ENCODE measurements around the gene KIAA0825.

Gene KIAA0825

GRCh38 chr5:94288937-94289336, 329.5 kb downstream of the KIAA0825 start:
- H3K36me3 ChIP-seq (ENCODE audit: control insufficient read depth, insufficient read depth, low read length), result no peaks in the 10 kb centered on the region
- H3K27ac ChIP-seq, result no peak overlapping the region
- no peaks in the 10 kb centered on the region for H3K9me3 ChIP-seq (ENCODE audit: control insufficient read depth, low read length)
- no peaks in the 10 kb centered on the region for H3K79me2 ChIP-seq
- no peaks in the 10 kb centered on the region for H3K27me3 ChIP-seq (ENCODE audit: control insufficient read depth, insufficient read depth, low read length)
- H3K4me1 ChIP-seq, result no peaks in the 10 kb centered on the region
- no peak overlapping the region for H3K9ac ChIP-seq
- H3K4me2 ChIP-seq (ENCODE audit: low read length), result no peak overlapping the region
- no peak overlapping the region for H3K4me3 ChIP-seq (ENCODE audit: low read depth, low read length)
- TF ChIP-seq CTCF (IDR thresholded peaks at IDR 0.05), result no peak
- no peak overlapping the region for H2AFZ ChIP-seq

DNA sequence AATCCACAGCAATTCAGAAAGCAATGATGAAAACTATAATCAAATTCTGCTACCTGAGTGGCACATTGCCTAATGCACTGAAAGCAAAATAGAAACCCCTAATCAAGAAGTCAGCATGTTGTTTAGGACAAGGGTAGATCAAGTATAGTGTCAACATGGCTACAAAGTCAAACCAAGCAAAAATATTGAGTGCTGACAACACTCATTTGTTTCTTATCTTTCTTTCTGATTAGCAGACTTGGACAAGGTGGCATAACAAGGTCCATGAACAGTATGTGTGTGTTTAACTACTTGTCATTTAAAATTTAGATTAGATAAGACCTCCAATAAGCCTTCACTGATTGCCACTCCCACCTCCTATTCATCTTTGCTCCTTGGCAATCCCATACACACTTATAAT, 332.4 kb downstream of the KIAA0825 start:
- no peak for TF ChIP-seq CTCF (IDR thresholded peaks at IDR 0.05)
- Histone ChIP-seq H3K79me2 (no peaks in the 10 kb centered on the region), H3K9me3 (ENCODE audit: control insufficient read depth, low read length) (no peaks in the 10 kb centered on the region), H3K4me1 (no peaks in the 10 kb centered on the region), H3K4me3 (ENCODE audit: low read depth, low read length) (no peak overlapping the region), H2AFZ (no peak overlapping the region), H3K27me3 (ENCODE audit: control insufficient read depth, insufficient read depth, low read length) (no peaks in the 10 kb centered on the region), H3K4me2 (ENCODE audit: low read length) (no peak overlapping the region), H3K36me3 (ENCODE audit: control insufficient read depth, insufficient read depth, low read length) (no peaks in the 10 kb centered on the region), H3K27ac (no peak overlapping the region), H3K9ac (no peak overlapping the region)

- Histone ChIP-seq H3K79me2 (no peaks in the 10 kb centered on the region), H3K27ac (no peak overlapping the region), H3K4me1 (no peaks in the 10 kb centered on the region), H3K4me2 (ENCODE audit: low read length) (no peak overlapping the region), H3K27me3 (ENCODE audit: control insufficient read depth, insufficient read depth, low read length) (no peaks in the 10 kb centered on the region), H3K9me3 (ENCODE audit: control insufficient read depth, low read length) (no peaks in the 10 kb centered on the region), H3K4me3 (ENCODE audit: low read depth, low read length) (no peak overlapping the region), H3K36me3 (ENCODE audit: control insufficient read depth, insufficient read depth, low read length) (no peaks in the 10 kb centered on the region), H3K9ac (no peak overlapping the region), H2AFZ (no peak overlapping the region)
- TF ChIP-seq CTCF (IDR thresholded peaks at IDR 0.05), result no peak
These were observed 335.3 kb downstream of the KIAA0825 start for GRCh38 chr5:94283093-94283492.

GRCh38 chr5:94281236-94281801, 337.1 kb downstream of the KIAA0825 start:
- H3K4me1 ChIP-seq, result no peaks in the 10 kb centered on the region
- no peak overlapping the region for H3K4me2 ChIP-seq (ENCODE audit: low read length)
- H3K9ac ChIP-seq, result no peak overlapping the region
- H3K27ac ChIP-seq, result no peak overlapping the region
- H3K4me3 ChIP-seq (ENCODE audit: low read depth, low read length), result no peak overlapping the region
- H3K36me3 ChIP-seq (ENCODE audit: control insufficient read depth, insufficient read depth, low read length), result no peaks in the 10 kb centered on the region
- no peaks in the 10 kb centered on the region for H3K27me3 ChIP-seq (ENCODE audit: control insufficient read depth, insufficient read depth, low read length)
- H2AFZ ChIP-seq, result no peak overlapping the region
- no peaks in the 10 kb centered on the region for H3K79me2 ChIP-seq
- H3K9me3 ChIP-seq (ENCODE audit: control insufficient read depth, low read length), result no peaks in the 10 kb centered on the region
- no peak for TF ChIP-seq CTCF (IDR thresholded peaks at IDR 0.05)

- Histone ChIP-seq H3K27ac (no peak overlapping the region), H2AFZ (no peak overlapping the region), H3K9me3 (ENCODE audit: control insufficient read depth, low read length) (no peaks in the 10 kb centered on the region), H3K9ac (no peak overlapping the region), H3K4me3 (ENCODE audit: low read depth, low read length) (no peak overlapping the region), H3K36me3 (ENCODE audit: control insufficient read depth, insufficient read depth, low read length) (no peaks in the 10 kb centered on the region), H3K79me2 (no peaks in the 10 kb centered on the region), H3K4me1 (no peaks in the 10 kb centered on the region), H3K4me2 (ENCODE audit: low read length) (no peak overlapping the region), H3K27me3 (ENCODE audit: control insufficient read depth, insufficient read depth, low read length) (no peaks in the 10 kb centered on the region)
- no peak for TF ChIP-seq CTCF (IDR thresholded peaks at IDR 0.05)
These were observed 341.7 kb downstream of the KIAA0825 start for GRCh38 chr5:94276751-94277150.
